ENCODE measurements around the gene MAPK13.

GRCh38 chr6:36187446-36187845, 57.1 kb downstream of the MAPK13 start:
- no peak for TF ChIP-seq CTCF (IDR thresholded peaks at IDR 0.05; ENCODE audit: insufficient read depth, low read length)
- no peak for TF ChIP-seq REST (IDR thresholded peaks at IDR 0.05; ENCODE audit: insufficient replicate concordance, low read depth)
- TF ChIP-seq SPI1 (IDR thresholded peaks at IDR 0.05; ENCODE audit: borderline replicate concordance, low read depth): no peak
- no peak for TF ChIP-seq POLR2AphosphoS5 (IDR thresholded peaks at IDR 0.05; ENCODE audit: low read depth)

All from HL-60 (cell line).